HG03139 (cell line): Measurements from ENCODE around the gene MPC2.
"Not testable (repeated sequence)": the region's sequence is repeated elsewhere in the genome, so short reads cannot be mapped to it uniquely, and the experiment has no call there.

Source experiments
- ATAC-seq: cut with Tn5 transposase; IDR thresholded peaks from one replicate; pipeline ENCODE4 v1.9.1; 2021; ENCODE audit not compliant: unreplicated experiment

The MPC2 gene

DNA sequence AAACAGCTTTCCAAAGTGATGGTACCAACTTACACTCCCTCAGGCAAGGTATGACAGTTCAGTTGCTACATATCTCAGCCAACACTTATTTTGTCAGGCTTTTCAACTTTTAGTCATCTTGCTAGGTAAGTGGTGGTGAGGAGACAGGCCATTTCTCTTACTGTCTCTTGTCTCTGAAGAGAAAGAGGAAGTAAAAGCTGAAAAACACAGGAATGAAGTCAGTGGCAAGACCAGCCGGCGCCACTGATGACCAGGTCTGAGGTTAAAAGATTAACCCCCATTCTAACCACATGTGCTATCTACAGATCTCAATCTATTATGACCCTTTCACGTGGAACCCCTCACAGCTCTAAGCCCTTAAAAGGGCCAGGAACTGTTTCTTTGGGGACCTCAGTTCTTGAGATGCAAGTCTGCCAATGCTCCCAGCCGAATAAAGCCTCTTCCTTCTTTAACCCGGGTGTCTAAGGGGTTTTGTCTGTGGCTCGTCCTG lies 27.1 kb downstream of the MPC2 start:
- no peak for ATAC-seq

DNA sequence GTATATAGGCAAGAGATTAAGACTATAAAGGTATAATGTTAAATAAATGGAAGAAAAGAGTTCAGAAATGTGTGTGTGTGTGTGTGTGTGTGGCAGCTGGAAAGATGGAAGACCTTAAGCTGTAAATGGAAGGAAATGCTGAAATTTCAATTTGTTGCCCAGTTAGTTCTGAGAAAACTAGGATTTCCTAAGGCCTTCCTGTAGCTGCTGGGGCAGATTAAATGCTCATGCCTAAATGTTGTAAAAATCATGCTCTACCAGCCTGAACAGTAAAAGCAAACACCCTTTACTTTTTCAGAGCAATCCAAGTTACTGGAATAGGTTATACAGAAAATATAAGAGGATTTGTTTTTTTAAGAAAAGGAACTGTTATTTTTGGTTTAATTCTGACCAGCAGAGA lies 31.2 kb downstream of the MPC2 start:
- ATAC-seq = no peak

DNA sequence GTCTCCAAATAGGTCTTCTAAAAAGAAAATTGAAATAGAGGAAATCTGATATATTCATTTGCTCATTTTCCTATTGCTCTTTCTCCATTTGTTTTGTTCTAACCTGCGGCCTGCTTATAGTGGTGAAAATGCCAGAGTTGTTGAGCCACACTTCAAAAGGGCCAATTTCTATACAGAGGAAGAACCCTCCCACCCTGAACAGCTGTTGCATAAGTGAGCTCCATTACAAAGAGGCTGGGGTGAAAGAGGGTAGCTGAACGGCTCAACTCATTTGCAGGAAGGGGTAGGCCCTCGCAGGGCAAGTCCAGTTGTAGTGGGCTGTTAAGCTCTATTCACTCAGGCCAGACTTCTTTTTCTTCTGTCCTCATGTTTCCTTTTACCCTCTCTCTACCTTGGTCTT lies 31.7 kb downstream of the MPC2 start:
- no peak for ATAC-seq

DNA sequence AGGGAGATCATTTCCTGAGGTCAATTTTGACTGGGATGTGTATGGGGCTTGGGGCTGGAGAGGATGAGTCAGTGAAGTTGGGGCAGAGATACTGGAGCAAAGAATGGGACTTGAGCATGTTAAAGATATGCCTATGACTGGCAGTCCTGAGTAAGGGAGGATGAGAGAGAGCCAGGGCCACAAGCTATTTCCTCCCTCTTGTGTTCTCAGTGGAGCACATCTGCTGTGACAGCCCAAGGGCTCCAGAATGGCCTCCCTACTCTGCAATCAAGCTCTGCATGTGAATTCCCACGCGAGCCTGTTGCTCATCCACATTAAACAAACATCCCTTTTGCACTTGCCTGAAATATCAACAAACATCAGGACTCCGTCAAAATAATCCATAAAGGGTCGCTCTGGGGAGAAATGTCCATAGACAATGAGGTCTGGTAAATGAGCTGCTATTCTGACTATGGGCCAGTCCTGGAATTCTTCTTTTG lies 32.2 kb downstream of the MPC2 start:
- no peak for ATAC-seq

DNA sequence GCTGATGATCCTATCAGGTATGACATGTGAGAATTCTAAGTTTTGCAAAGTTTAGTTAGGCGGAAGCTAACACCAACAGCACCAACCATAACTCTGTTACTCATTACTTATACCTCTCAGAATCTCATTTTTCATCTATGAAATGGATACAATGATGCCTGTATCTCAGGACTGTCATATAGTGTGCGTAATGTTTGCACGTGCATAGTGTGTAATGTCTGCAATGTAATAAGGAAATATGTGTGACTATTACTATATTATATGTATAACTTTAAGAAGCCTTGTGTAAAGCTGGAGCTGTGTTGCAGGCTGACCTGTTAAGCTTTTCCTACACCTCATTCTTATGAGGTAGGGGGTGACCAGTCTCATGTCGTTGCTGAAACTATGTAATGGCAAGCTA lies 36.0 kb downstream of the MPC2 start:
- no peak for ATAC-seq

DNA sequence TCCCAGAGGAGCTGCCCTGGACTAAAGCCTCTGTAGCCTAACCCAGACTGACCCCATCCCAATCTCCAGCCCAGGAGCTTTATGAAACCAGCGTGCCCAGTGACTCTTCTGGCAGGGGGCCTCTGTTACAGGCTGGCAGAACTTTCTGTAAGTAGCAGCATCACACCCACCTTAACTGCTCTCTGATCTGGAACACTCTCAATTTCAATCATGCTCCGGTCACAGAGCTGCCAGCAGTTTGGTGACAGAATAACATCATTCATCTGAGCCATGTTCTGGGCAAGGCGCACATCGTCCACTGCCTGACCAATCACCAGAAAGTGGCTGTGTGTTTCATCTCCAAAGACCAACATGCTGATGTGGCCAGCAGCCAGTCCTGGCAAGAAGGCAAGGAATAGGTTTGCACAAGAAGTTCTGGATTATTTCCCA lies 37.6 kb downstream of the MPC2 start:
- ATAC-seq = peak; percentile 76

DNA sequence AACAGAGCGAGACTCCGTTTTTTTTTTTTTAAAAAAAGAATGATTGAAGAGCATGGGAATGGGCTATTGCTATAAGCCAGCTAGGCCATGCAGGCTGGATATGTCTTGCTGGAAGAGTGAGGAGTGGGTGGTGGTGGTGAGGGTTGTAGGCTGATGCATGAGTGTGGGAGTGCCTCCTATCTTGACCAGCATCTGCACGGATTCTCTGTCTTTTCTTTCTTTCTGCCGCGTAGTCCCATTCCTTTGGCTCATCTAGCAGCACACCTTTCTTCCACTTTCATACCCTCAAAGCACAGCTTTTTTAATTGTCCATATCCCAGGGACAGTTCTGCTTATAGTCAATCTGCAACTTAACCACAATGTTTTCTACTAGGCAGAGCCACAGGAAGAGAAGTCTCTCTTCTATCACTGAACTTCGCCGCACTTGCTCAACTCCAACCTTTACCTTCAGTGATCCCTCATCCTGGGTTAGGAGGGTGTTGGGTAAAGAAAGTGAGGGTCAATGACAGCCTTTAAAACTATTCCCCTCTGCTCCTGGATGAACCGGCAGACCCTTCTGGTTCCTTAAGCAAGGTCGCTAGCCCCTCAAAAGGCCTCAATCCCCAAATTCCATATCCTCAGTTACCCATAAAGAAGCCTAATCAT lies 38.2 kb downstream of the MPC2 start:
- no peak for ATAC-seq

DNA sequence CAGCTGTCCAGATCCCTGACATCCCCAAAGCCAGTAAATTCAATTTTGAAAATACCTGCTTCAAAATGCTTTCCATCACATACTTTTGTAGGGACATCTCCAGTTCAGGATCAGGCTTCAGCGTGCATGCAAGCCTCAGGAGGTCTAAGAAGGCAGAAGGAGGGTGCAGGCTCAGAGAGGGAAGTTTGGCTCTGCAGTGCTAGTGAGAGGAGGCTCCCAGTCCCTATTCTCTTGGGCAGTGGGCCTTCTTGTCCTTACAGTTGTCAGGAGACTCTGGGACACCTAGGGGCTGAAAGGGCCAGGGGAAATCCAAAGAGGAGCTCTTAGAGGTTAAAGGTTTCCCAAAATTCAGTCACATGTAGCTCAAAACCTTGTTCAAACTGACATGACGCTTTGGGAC lies 43.1 kb downstream of the MPC2 start:
- no peak for ATAC-seq

DNA sequence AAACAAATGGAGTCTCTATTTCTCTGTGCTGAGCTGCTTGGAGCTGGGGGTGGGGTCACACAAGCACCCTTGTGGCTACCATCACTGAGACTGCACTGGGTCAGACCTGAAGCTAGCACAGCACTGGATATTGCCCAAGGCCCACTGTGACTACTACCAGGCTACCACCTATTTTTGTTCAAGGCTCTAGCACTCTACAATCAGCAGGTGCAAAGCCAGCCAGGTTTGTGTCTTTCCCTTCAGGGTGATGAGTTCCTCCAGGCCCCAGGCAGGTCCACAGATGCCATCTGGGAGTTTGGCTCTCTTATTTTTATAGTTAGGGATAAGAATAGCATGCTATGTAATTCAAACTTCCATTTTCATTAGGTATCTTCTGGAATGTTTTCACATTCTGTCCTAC lies 46.5 kb downstream of the MPC2 start:
- ATAC-seq = no peak

DNA sequence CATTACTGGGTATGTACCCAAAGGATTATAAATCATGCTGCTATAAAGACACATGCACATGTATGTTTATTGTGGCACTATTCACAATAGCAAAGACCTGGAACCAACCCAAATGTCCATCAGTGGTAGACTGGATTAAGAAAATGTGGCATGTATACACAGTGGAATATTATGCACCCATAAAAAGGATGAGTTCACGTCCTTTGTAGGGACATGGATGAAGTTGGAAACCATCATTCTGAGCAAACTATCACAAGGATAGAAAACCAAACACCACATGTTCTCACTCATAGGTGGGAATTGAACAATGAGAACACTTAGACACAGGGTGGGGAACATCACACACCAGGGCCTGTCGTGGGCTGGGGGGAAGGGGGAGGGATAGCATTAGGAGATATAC lies 49.7 kb downstream of the MPC2 start:
- ATAC-seq = not testable (repeated sequence)

DNA sequence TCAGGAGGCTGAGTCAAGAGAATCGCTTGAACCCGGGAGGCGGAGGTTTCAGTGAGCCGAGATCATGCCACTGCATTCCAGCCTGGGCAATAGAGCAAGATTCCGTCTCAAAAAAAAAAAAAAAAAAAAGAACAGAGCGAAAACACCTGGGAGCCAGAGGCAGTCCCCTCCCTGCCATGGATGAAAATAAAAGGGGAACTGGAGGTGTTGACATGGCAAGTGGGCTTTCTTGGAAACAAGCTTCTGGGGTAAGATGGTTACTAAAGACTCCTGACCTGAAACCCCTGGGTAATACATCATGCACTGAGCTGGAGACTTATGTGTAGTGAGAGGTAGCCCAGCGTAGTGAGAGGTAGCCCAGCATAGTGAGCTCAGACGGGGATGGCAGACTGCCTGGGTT lies 54.5 kb downstream of the MPC2 start:
- ATAC-seq = no peak

DNA sequence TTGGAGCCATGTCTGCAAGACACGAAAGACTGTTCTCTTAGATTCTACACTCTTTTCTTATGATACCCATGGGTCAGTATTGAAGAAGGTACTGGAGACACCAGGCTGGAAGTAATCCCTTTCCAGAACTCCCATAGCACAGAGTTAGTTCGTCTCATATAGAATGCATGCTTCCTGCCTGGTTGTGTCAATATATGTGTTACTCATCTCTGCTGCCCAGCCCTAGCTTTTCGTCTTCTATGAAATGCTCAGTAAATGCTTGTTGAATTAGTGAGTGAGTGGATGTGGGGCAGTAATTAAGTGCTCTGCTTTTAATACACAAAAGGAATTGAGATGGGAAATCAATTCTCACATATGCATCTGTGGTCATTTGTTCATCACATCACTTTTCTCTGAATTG lies 55.1 kb downstream of the MPC2 start:
- ATAC-seq = no peak

DNA sequence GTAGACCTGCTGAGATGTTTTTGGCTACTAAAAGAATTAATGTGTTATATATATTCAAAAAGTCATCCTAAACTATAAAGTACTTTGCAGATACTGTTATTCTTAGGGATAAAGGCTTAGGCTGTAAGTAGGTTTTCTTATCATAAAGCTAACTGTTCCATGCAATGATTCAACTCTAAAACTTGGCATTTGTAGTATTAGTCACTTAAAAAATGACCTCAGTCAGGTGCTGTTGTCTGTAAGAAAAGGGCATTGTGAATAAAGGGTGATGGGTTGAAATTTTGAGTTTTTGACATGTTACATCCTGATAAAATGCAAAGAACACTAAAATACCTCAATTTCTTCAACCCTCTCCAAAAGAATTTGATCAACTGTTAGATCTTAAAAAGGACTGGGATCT lies 55.8 kb downstream of the MPC2 start:
- ATAC-seq = no peak

DNA sequence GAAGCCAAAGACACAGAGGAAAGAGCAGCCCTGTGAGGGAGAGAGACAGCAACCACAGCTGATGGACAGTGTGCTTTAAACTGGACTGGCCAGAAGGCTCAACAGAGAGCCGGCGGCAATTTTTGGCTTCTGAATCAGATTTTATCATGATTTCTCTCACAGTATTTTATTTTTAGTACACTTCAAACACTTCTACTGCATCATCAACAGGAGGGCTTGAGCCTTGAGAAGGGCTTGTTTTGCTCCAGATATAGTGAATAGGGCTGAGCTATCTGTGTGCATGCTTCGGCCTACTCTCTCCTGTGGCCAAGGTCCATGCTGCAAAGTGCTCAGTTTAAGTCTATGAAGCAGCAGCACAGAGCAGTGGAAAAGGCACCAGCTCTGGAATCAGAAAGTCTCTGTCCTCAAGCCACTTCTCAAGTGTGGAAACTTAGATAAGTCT lies 56.3 kb downstream of the MPC2 start:
- ATAC-seq = no peak

DNA sequence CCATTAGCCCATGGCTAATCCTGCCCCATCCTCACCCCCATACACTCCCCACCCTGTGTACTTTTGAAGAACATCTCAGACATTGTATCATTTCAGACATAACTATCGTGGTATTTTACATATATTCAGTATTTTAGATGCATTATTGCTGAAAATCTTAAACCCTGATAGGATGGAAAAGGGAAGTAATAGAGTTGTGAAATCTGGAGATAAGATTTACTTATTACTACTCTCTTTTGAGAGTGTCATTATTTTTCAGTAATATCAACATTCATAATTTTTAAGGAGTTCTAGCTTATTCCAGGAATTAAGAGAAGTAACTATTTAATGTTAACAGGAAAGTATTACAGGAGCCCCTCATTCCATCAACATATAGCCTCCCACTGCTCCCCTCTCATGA lies 57.4 kb downstream of the MPC2 start:
- ATAC-seq = no peak

DNA sequence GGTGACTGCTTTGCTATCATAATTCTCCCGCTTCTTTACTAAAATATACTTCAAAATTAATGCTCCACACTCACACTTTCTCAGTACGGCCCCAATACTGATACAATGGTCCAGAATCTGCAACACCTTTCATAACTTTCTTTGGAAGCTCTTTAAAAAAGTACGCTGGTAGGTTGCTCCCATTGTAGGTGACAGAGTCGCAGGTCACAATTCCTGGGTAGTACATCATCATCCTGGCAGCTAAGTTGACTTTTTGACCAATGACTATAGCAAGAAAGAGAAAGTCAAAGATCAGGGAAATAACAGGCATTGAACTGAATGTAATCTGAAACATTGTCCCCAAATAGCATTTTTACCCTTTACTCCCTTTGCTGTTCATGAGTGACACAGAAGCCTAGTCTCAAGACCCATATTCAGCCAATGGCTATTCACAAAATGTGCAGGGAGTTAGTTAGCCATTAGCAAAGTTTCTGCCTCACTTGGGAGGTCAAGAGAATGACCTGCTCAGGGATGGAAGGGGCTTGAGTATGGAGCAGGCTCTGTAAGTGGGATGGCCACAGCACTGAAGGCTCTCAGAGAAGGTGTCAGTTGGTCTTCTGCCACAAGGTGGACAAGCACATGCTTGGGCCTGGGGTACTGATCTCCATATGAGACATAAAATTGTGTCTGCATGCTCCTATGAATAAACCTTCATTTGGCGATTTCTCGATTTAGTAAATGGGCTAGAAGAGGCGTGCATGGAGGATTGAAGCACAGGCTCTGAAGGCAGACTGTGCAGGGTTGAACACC lies 58.3 kb downstream of the MPC2 start:
- ATAC-seq = no peak

DNA sequence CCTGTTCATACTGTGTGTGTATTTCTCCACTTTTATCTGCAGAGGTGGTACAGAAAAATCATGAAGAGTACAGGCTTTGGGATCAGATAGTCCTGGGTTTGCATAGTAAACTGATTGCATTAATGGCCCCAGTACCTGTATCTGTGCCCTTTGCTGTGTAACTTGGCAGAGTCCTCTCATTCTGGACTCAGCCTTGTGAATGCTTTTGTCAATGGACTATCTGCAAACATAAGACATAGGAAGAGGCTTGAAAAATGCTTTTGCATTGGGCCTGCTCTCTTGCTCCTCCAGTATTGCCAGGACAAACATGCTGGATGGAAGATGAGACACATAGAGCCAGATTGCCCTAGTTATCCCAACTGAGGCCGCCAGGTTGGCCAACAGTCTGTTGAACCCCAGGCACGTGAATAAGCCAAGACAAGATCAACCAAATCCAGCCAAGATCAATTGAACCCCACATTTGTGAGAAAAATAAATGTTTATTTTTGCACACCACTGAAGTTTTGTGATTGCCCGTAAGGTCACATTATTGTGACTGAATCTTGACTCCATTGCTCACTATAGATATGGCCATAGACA lies 60.2 kb downstream of the MPC2 start:
- ATAC-seq = no peak

DNA sequence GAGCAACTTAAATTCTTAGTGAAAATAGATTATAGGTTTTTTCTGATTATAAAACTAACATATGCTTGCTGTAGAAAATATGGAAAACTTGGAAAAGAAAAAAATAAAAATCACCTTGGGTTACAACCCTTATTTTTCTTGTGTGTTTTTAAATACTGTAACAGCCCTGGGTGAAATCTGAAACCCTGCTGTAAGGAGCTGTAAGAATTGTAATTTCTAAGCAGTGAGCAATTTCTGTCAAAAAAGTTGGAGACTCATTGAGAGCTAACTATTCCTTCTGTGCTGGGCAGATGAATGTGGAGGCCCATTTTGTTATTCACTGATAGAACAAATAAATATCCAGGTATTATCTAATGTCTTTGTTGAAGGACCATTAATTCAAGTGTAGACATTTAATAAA lies 65.5 kb downstream of the MPC2 start:
- ATAC-seq = no peak

DNA sequence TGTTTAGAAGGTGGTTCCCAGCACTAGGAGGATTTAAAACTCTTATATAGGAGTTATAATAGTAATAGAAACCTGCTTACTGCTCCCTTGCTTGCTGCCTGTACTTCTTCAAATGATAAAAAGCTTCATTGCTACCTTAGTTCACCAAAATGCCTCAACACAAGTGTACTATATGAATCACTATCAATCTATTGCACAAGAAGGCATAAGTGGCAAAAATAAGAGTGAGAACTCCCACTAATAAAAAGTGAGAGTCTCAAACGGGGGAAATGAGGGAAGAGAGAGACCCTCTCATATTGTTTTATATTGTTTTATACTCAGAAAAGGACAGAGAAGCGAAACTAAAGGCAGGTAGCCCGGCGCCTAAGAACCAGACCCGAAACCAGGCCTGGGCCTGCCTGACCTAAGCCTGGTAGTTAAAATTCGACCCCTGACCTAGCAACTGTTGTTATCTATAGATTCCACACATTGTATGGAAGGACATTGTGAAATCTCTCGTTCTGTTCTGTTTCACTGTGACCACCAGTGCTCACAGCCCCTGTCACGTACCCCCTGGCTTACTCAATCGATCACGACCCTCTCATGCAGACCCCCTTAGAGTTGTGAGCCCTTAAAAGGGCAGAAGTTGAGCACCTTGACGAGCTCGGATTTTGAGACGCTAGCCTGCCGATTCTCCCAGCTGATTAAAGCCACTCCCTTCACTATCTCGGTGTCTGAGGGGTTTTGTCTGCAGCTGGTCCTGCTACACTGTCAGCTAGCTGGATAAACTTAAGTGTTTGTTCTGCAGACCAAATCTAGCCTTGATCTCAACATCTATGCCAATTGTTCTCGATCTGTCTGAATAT lies 67.5 kb downstream of the MPC2 start:
- not testable (repeated sequence) for ATAC-seq

DNA sequence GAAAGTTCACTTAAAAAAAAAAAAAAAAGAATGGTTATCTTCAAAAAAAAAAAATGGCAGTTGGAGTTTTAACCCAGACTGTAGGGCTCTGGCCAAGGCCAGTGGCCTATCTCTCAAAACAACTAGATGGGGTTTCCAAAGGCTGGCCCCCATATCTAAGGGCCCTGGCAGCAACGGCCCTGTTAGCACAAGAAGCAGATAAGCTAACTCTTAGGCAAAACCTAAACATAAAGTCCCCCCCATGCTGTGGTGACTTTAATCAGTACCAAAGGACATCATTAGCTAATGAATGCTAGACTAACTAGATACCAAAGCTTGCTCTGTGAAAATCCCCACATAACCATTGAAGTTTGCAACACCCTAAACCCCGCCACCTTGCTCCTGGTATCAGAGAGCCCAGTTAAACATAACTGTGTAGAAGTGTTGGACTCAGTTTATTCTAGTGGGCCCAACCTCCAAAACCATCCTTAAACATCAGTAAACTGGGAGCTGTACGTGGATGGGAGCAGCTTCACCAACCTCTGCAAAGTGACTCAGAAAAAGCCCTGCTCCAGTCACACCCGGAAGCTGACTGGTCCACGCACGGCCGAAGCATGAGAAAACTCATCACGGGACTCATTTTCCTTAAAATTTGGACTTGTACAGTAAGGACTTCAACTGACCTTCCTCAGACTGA lies 70.0 kb downstream of the MPC2 start:
- ATAC-seq = not testable (repeated sequence)
